GM12864 (cell line): ENCODE results near the gene GZMH.
A peak's percentile ranks its signal among the peaks of the same experiment; 100 is the strongest.

Source experiments
- DNase-seq: peaks from one replicate; pipeline ENCODE4 v3.0.0-alpha.2; 2011; ENCODE audit warnings: low read depth
- H3K4me3 ChIP-seq: 2 replicates; pipeline ENCODE4 v1.5.1; 2011; ENCODE audit warnings: mild to moderate bottlenecking, low read depth, low read length, control low read depth
- TF ChIP-seq, protein P1 (sequence below): IDR thresholded peaks from 2 replicates; pipeline ENCODE4 v1.5.1; 2011; ENCODE audit warnings: low read depth, mild to moderate bottlenecking, moderate library complexity, low read length, control low read depth, inconsistent platforms; ENCODE audit errors: missing control alignments

GZMH gene

DNA sequence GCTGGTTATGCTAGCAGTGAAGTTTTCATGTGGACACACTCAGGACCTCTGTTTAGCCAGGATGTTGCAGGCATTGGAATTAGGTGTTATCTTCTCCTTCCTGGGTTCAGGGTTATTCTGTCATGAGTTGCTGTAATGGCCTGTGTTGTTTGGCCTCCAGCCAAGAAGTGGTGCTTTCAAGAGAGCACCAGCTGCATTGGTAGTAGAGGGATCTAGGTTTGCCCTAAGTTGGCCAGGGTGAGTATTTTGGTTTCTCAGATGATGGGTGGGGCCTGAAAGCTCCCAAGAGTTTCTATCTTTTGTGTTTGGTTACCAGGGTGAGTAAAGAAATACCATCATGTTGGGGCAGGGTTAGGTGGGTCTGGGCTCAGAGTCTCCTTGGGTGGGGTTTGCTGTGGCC, 2.7 kb upstream of the GZMH start:
- no peak overlapping the region for H3K4me3 ChIP-seq
- DNase-seq = peak; percentile 34
- TF ChIP-seq, protein P1, sequence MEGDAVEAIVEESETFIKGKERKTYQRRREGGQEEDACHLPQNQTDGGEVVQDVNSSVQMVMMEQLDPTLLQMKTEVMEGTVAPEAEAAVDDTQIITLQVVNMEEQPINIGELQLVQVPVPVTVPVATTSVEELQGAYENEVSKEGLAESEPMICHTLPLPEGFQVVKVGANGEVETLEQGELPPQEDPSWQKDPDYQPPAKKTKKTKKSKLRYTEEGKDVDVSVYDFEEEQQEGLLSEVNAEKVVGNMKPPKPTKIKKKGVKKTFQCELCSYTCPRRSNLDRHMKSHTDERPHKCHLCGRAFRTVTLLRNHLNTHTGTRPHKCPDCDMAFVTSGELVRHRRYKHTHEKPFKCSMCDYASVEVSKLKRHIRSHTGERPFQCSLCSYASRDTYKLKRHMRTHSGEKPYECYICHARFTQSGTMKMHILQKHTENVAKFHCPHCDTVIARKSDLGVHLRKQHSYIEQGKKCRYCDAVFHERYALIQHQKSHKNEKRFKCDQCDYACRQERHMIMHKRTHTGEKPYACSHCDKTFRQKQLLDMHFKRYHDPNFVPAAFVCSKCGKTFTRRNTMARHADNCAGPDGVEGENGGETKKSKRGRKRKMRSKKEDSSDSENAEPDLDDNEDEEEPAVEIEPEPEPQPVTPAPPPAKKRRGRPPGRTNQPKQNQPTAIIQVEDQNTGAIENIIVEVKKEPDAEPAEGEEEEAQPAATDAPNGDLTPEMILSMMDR = no peak

DNA sequence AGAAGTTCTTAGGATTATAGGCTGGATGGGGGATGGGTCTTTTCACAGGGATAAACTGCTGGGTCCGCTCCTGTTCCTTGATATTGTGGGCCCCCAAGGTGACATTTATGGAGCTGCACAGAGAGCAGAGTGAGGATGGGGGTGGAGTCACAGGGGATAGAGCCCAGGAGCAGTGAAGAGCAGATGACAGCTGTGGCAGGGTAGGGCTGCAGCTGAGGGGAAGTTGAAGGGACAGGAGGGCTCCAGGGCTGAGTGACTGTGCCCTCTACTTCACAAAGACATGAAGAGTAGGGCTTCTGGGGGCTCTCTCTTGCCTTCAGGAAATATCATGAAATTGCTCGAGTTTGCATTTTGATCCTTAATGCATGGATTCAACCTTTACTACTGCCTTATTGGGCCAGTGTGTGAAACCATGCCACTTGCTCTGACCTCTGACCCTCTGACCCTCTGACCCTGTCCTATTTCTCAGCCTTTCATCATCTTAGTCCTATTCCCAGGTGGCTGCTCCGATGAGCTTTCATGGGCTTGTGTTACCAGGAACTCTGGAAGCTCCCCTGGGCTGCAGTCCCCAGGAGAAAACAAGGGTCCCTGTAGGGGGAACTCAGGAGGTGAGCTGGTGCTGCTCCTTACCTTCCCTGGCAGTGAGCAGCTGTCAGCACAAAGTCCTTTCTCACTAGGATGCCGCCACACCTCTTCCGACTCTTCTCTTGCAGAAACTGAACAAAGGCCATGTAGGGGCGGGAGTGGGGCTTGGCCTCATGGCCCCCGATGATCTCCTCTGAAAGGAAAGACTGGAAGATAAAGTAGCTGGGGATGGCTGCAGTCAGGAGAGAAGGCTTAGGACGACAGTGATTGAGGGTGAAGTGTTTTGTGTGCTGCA, 1.6 kb downstream of the GZMH start:
- TF ChIP-seq, protein P1 = no peak
- H3K4me3 ChIP-seq = no peak overlapping the region
- DNase-seq = no peak

GRCh38 chr14:24607081-24607480, 2.4 kb downstream of the GZMH start:
- DNase-seq = no peak
- TF ChIP-seq, protein P1 = no peak
- no peak overlapping the region for H3K4me3 ChIP-seq

DNA sequence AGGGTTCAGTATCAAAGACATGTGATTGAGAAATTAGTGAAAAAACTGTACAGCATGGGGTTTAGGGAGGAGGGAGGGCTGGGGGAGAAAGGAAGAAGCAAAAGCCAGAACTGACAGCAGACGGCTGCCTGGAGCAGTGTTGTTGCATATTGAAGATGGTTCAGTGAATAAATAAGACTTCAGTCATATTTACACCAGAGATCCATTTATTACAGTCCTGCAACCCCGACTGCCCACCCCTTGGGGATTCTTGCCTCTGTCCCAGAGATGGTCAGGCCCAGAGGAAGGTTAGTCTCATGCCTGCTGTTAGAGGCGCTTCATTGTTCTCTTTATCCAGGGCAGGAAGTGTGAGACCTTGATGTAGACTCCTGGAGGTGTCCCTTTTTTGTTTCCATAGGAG, 3.2 kb downstream of the GZMH start:
- no peak for DNase-seq
- H3K4me3 ChIP-seq = no peak overlapping the region
- TF ChIP-seq, protein P1 = no peak

DNA sequence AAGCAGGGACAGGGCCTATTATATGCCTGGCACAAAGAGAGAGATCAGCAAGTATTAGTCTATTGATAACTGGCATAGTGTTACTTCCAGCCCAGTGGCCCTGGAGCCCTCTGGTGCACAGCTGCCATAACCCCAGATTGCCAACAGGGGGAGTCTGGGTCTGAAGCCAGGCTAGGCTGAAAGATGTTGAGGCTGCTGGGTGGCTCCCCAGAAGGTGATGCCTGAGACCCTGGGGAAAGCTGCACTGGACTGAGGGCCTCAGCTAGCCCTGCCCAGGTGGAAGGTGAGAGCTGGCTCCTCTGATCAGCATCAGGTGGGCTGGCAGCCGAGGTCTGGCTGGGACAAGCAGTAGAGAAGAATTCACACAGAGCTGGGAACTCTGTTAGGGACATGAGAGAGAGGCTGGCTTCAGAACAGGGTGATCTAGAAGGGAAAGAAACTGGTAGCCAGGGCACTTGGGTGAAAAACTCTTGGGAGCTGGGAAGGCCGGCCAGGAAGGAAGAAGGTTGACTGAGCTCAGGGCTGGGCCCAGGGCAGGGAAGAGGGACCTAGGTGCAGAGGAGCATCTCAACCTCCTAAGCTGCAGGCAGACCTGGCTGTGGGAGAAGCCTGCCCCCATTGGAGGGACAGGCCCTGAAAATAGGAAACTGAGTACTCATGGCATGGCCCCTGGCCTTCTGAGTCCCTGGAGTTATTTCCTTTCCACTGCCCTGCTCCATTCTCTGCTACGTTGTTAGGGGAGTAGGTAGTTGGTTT, 3.9 kb downstream of the GZMH start:
- DNase-seq = no peak
- no peak overlapping the region for H3K4me3 ChIP-seq
- TF ChIP-seq, protein P1 = peak; percentile 99

DNA sequence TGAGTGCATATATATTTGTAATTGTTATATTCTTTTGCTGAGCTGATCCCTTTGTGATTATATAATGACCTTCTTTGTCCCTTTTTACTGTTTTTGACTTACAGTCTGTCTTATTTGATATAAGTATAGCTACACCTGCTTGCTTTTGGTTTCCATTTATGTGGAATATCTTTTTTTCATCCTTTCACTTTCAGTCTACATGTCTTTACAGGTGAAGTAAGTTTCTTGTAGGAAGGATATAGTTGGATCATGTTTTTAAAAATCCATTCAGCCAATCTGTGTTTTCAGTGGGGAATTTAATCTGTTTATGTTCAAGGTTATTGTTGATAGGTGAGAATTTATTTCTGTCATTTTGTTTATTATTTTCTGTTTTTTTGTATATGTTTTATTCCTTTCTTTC, 12.1 kb downstream of the GZMH start:
- TF ChIP-seq, protein P1 = no peak

More for the DNA sequence above, 12.1 kb downstream of the GZMH start:
- no peak for DNase-seq
- no peak overlapping the region for H3K4me3 ChIP-seq
